IMR-90 (cell line): ENCODE data around the gene RNU6-1. TPM values are rescaled to one million over a fixed set of nuclear protein-coding genes. Genes with fewer than 3 reads are reported as not detected.

Experiments
- ATAC-seq: fragments of 200-7000 bp; cut with Tn5 transposase; 2 replicates; pipeline ENCODE4 v1.9.1; 2020; ENCODE audit warnings: low read depth, mild to moderate bottlenecking, moderate library complexity
- BruUV-seq: library from RNA; stranded (reverse); fragments of 400-500 nt; replicated peaks from 2 replicates; lab custom pipeline; 2021; lab: Mats Ljungman, UMichigan
- CTCF ChIA-PET: fragments of 300-600 bp; formaldehyde crosslinking; extraction: SDS; loops from one replicate; lab custom pipeline; 2021; ENCODE audit warnings: antibody characterized with exemption; lab: Yijun Ruan, JAX
- POLR2A ChIA-PET: fragments of 300-600 bp; sonication (Branson Sonifier 250); formaldehyde crosslinking; loops from one replicate; lab custom pipeline; 2022; ENCODE audit warnings: antibody characterized with exemption; ENCODE audit not compliant: unreplicated experiment; lab: Charles Lee
- DNase-seq: peaks from one replicate; pipeline ENCODE4 v3.0.0; 2013
- H2AFZ ChIP-seq: replicated peaks from 2 replicates; pipeline ENCODE3; 2013; ENCODE audit warnings: low read length, mild to moderate bottlenecking; ENCODE audit not compliant: poor library complexity
- H2AK5ac ChIP-seq: 2 replicates; pipeline ENCODE4 v1.6.1; 2013; ENCODE audit warnings: low read depth, low read length, inconsistent platforms
- H2AK9ac ChIP-seq: replicated peaks from 2 replicates; pipeline ENCODE3; 2013; ENCODE audit warnings: mild to moderate bottlenecking, low read depth, low read length, moderate library complexity; ENCODE audit not compliant: poor library complexity
- H2BK120ac ChIP-seq: 2 replicates; pipeline ENCODE4 v1.6.1; 2013; ENCODE audit warnings: low read depth, low read length, inconsistent platforms
- H2BK15ac ChIP-seq: 3 replicates; pipeline ENCODE4 v1.6.1; 2013; ENCODE audit warnings: low read depth, low read length, inconsistent platforms
- H2BK20ac ChIP-seq: 2 replicates; pipeline ENCODE4 v1.6.1; 2013; ENCODE audit warnings: low read depth, mild to moderate bottlenecking, inconsistent platforms, low read length, moderate library complexity
- H2BK5ac ChIP-seq: 2 replicates; pipeline ENCODE4 v1.6.1; 2013; ENCODE audit warnings: mild to moderate bottlenecking, low read depth, low read length, inconsistent platforms; ENCODE audit not compliant: poor library complexity, severe bottlenecking
- H3K14ac ChIP-seq: replicated peaks from 2 replicates; pipeline ENCODE4 v1.6.1; 2013; ENCODE audit warnings: low read depth, low read length, inconsistent platforms
- H3K18ac ChIP-seq: 2 replicates; pipeline ENCODE4 v1.6.1; 2013; ENCODE audit warnings: low read depth, low read length, control low read depth
- H3K23ac ChIP-seq: 2 replicates; pipeline ENCODE4 v1.6.1; 2013; ENCODE audit warnings: low read depth, low read length, inconsistent platforms
- H3K27ac ChIP-seq: 2 replicates; pipeline ENCODE4 v1.5.1; 2013; ENCODE audit warnings: mild to moderate bottlenecking, control low read depth, low read length; ENCODE audit not compliant: insufficient read depth
- H3K27me3 ChIP-seq: 2 replicates; pipeline ENCODE4 v1.6.1; 2013; ENCODE audit warnings: low read length; ENCODE audit not compliant: control insufficient read depth, insufficient read depth
- H3K36me3 ChIP-seq: 2 replicates; pipeline ENCODE4 v1.6.1; 2013; ENCODE audit warnings: low read length, mixed read lengths; ENCODE audit not compliant: control insufficient read depth, insufficient read depth
- H3K4ac ChIP-seq: 2 replicates; pipeline ENCODE4 v1.6.1; 2013; ENCODE audit warnings: low read depth, low read length, inconsistent platforms
- H3K4me1 ChIP-seq: 2 replicates; pipeline ENCODE4 v1.6.1; 2013; ENCODE audit warnings: low read length, mixed read lengths; ENCODE audit not compliant: control insufficient read depth, insufficient read depth
- H3K4me2 ChIP-seq: 2 replicates; pipeline ENCODE4 v1.6.1; 2013; ENCODE audit warnings: low read depth, mild to moderate bottlenecking, control low read depth, low read length, moderate library complexity
- H3K4me3 ChIP-seq: 2 replicates; pipeline ENCODE4 v1.5.1; 2013; ENCODE audit warnings: low read depth, mild to moderate bottlenecking, control low read depth, low read length, moderate library complexity; ENCODE audit not compliant: insufficient read depth
- H3K56ac ChIP-seq: 2 replicates; pipeline ENCODE4 v1.6.1; 2013; ENCODE audit warnings: low read length, inconsistent platforms; ENCODE audit not compliant: insufficient read depth; ENCODE audit errors: extremely low read depth
- H3K79me1 ChIP-seq, 2 experiments: 2 replicates each; pipeline ENCODE4 v1.6.1; 2013; ENCODE audit warnings: low read length in 2 of 2, inconsistent platforms in 1 of 2, low read depth in 1 of 2
- H3K9ac ChIP-seq: 2 replicates; pipeline ENCODE4 v1.6.1; 2013; ENCODE audit warnings: low read depth, low read length, control low read depth
- H3K9me1 ChIP-seq: 2 replicates; pipeline ENCODE4 v1.6.1; 2013; ENCODE audit warnings: low read length, inconsistent platforms; ENCODE audit not compliant: insufficient read depth
- H3K9me3 ChIP-seq: 2 replicates; pipeline ENCODE4 v1.6.1; 2013; ENCODE audit warnings: low read length; ENCODE audit not compliant: control insufficient read depth, insufficient read depth
- H4K20me1 ChIP-seq: 2 replicates; pipeline ENCODE4 v1.6.1; 2013; ENCODE audit warnings: low read length, inconsistent platforms; ENCODE audit not compliant: insufficient read depth
- H4K5ac ChIP-seq: 2 replicates; pipeline ENCODE4 v1.6.1; 2013; ENCODE audit warnings: mild to moderate bottlenecking, low read depth, low read length, control low read depth
- H4K8ac ChIP-seq, 2 experiments: 2 replicates each; pipeline ENCODE4 v1.6.1; 2013; ENCODE audit warnings: low read depth in 2 of 2, low read length in 2 of 2, control low read depth in 1 of 2, inconsistent platforms in 1 of 2
- H4K91ac ChIP-seq: 2 replicates; pipeline ENCODE4 v1.6.1; 2013; ENCODE audit warnings: low read depth, low read length, inconsistent platforms; ENCODE audit not compliant: insufficient read depth
- BHLHE40 ChIP-seq: fragments of 150-350 bp; IDR thresholded peaks from 2 replicates; pipeline ENCODE4 v1.6.1; 2016; ENCODE audit warnings: mild to moderate bottlenecking, low read depth, low read length
- SMC3 ChIP-seq: fragments of 150-350 bp; IDR thresholded peaks from 2 replicates; pipeline ENCODE4 v1.6.1; 2016; ENCODE audit warnings: low read depth, mild to moderate bottlenecking, antibody characterized with exemption, low read length, moderate library complexity
- WGBS, 2 experiments: methylation state at CpG; one replicate each; pipeline versions ENCODE4 v1.1.5 to v1.1.7; 2013; ENCODE audit warnings: missing lambda C conversion rate in 2 of 2; ENCODE audit not compliant: insufficient read length in 1 of 2; ENCODE audit errors: extremely low coverage in 2 of 2; 5-methylcytosine and 5-hydroxymethylcytosine counted together
- dilution Hi-C: fragments of 300-500 bp; cut with HindIII; formaldehyde crosslinking; loops from one replicate; pipeline ENCODE4 v1.14.3; 2018; ENCODE audit warnings: low sequenced_read_pairs; ENCODE audit not compliant: unreplicated experiment
- in situ Hi-C: fragments of 300-500 bp; cut with MboI; formaldehyde crosslinking; loops from 3 replicates; pipeline ENCODE4 v1.14.3; 2019; ENCODE audit warnings: low sequenced_read_pairs, inconsistent platforms, mixed read lengths
- intact Hi-C: fragments of 100-400 bp; cut with micrococcal nuclease; formaldehyde crosslinking; loops from 2 replicates; pipeline ENCODE4 v1.10.0; 2022
- polyA plus RNA-seq, 3 experiments: library from polyadenylated mRNA; depleted of rRNA; stranded (reverse); fragments of >200 nt; gene quantifications; 2 replicates each; pipeline ENCODE4 v1.2.3, GENCODE V29; 2012; ENCODE audit warnings: low replicate concordance in 1 of 3
- total RNA-seq: library from RNA; depleted of rRNA; stranded (reverse); fragments of >200 nt; gene quantifications from 2 replicates; pipeline ENCODE4 v1.2.3, GENCODE V29; 2012

Gene RNU6-1
- total and polyA plus RNA-seq, 2 of the 4 experiments (the other 2 are of a cell fraction), result not detected

DNA sequence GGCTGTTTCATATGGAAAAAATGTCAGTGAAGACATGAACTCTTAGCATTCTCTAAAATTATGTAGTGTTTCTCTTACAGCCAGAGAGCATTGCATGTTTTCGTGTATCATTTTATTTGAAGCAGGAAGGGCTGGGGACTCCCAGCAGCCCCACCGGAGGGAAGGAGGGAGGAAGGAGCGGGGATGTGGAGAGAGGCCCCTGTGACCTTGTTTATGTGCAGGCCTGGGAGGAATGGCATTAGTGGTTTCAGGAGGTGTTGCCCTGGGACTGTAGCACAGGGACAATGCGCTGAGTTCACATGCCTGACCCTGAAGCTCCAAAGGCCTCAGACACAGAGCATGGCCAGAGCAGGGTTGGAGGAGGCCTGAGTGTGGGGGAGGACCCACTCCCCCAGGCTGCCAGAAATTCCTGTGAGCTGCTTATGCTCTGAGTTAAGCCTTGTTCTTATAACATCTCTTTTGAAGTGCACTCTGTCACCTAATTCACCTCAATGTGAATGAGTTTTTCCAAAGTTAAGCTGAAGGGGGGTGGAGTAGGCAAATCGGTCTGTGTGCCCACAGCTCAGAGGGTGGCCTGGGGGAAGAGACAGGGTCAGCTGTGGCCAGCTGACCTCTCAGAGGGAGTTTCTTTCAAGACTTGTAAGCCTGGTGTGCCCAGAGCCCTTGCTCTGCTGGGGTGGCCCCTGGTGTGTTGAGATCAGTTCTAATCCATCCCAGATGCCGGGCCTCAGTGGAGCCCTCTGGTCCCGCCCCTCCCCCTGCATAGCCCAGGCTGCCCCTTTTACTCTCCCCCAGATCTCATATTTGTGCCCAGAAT, 3.9 kb upstream of the RNU6-1 start:
- Histone ChIP-seq H3K36me3 (no peaks in the 10 kb centered on the region), H3K79me1 (no peaks in the 10 kb centered on the region), H2BK15ac (no peak overlapping the region), H3K27me3 (peaks cover 5% of the 10 kb centered on the region; the same call in 1 of the 2 replicates), H2BK20ac (no peak overlapping the region), H3K4me1 (peaks cover 15% of the 10 kb centered on the region; the same call in 1 of the 2 replicates), H3K18ac (0 out of 2 replicates have a peak overlapping the region, but pooled peaks have one; percentile 8), H3K14ac (no peak overlapping the region), H2AFZ (peak overlapping the region; percentile 77), H3K27ac (peak overlapping the region; percentile 23; the same call in 1 of the 2 replicates), H4K91ac (no peak overlapping the region; the same call in 1 of the 2 replicates), H3K9ac (no peak overlapping the region), H3K56ac (no peak overlapping the region), H2AK9ac (peak overlapping the region; percentile 33), H3K9me3 (no peaks in the 10 kb centered on the region), H2AK5ac (no peak overlapping the region), H3K23ac (no peak overlapping the region), H2BK120ac (no peak overlapping the region), H3K4me2 (peak overlapping the region; percentile 22; the same call in 1 of the 2 replicates), H3K9me1 (0 out of 2 replicates have a peak, but pooled peaks cover 6% of the 10 kb centered on the region), H4K5ac (no peak overlapping the region), H4K20me1 (no peaks in the 10 kb centered on the region), H3K4me3 (no peak overlapping the region), H4K8ac (peak overlapping the region in 1 of 2 experiments; percentile 26; a peak in 1 of 4 replicates), H2BK5ac (peak overlapping the region; percentile 14), H3K4ac (no peak overlapping the region)
- POLR2A ChIA-PET, result no interaction called here
- 0% methylated on average over 1 of the region's 7 CpGs; no CpG with 5 or more reads in 1 of the 2 experiments for WGBS, 2 experiments
- ATAC-seq (peak; percentile 64), DNase-seq (peak; percentile 56)
- in situ Hi-C loops (no loop called here), dilution Hi-C loops (no loop called here), intact Hi-C loops (loop anchor here (1.0 kb wide), 1 partner anchor 211 kb away; the partner anchor contains the start of gene PIAS1)
- no TSS peak for BruUV-seq
- peak; percentile 38; the same call in 1 of the 2 replicates for TF ChIP-seq BHLHE40
- TF ChIP-seq SMC3, result no peak
- CTCF ChIA-PET, result no interaction called here
